Measurements from ENCODE around the gene MPRIP. TPM values are rescaled to one million over a fixed set of nuclear protein-coding genes. Genes with fewer than 3 reads are reported as not detected.

Gene MPRIP
- total and polyA plus RNA-seq, 2 of the 13 experiments (the other 11 are each of a cell fraction or from before 2014, with no cell fraction given) = 50.2 to 52.4 TPM

- peak; percentile 96 for TF ChIP-seq BHLHE40 (IDR thresholded peaks at IDR 0.05; ENCODE audit: low read length)
- TF ChIP-seq, protein P1, sequence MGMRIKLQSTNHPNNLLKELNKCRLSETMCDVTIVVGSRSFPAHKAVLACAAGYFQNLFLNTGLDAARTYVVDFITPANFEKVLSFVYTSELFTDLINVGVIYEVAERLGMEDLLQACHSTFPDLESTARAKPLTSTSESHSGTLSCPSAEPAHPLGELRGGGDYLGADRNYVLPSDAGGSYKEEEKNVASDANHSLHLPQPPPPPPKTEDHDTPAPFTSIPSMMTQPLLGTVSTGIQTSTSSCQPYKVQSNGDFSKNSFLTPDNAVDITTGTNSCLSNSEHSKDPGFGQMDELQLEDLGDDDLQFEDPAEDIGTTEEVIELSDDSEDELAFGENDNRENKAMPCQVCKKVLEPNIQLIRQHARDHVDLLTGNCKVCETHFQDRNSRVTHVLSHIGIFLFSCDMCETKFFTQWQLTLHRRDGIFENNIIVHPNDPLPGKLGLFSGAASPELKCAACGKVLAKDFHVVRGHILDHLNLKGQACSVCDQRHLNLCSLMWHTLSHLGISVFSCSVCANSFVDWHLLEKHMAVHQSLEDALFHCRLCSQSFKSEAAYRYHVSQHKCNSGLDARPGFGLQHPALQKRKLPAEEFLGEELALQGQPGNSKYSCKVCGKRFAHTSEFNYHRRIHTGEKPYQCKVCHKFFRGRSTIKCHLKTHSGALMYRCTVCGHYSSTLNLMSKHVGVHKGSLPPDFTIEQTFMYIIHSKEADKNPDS (CRISPR knock-in tag; IDR thresholded peaks at IDR 0.05) = 0 out of 2 replicates have a peak, but pooled peaks have one; percentile 67
- TF ChIP-seq ZKSCAN5 (CRISPR knock-in tag; IDR thresholded peaks at IDR 0.05) = no peak
- peak; percentile 51 for TF ChIP-seq TARDBP (CRISPR knock-in tag; IDR thresholded peaks at IDR 0.05)
- peak; percentile 76; the same call in 1 of the 2 replicates for TF ChIP-seq NONO (IDR thresholded peaks at IDR 0.05)
- peak; percentile 77 for TF ChIP-seq NONO (CRISPR knock-in tag; conservative IDR thresholded peaks at IDR 0.05)
- 0 out of 2 replicates have a peak, but pooled peaks have one; percentile 8 for TF ChIP-seq GTF2F1 (IDR thresholded peaks at IDR 0.05; ENCODE audit: low read length)
- TF ChIP-seq ZNF605 (CRISPR knock-in tag; IDR thresholded peaks at IDR 0.05) = peak; percentile 74
- TF ChIP-seq ZNF589 (CRISPR knock-in tag; conservative IDR thresholded peaks at IDR 0.05) = no peak
- TF ChIP-seq POLR2G (IDR thresholded peaks at IDR 0.05; ENCODE audit: low read depth, low read length) = peak; percentile 76
- peak; percentile 47; the same call in 1 of the 2 replicates for TF ChIP-seq FOXJ3 (CRISPR knock-in tag; IDR thresholded peaks at IDR 0.05; ENCODE audit: borderline replicate concordance)
- TF ChIP-seq TOPORS (CRISPR knock-in tag; IDR thresholded peaks at IDR 0.05) = 0 out of 2 replicates have a peak, but pooled peaks have one; percentile 70
- no peak for TF ChIP-seq ZNF496 (CRISPR knock-in tag; IDR thresholded peaks at IDR 0.05; ENCODE audit: insufficient replicate concordance)
- peak; percentile 78; the same call in 1 of the 2 replicates for TF ChIP-seq ZNF501 (CRISPR knock-in tag; IDR thresholded peaks at IDR 0.05)
- TF ChIP-seq EED (CRISPR knock-in tag; IDR thresholded peaks at IDR 0.05) = peak; percentile 64; the same call in 1 of the 2 replicates
- 0 out of 2 replicates have a peak, but pooled peaks have one; percentile 16 for TF ChIP-seq KMT2A (CRISPR knock-in tag; IDR thresholded peaks at IDR 0.05)
- TF ChIP-seq, protein P2, sequence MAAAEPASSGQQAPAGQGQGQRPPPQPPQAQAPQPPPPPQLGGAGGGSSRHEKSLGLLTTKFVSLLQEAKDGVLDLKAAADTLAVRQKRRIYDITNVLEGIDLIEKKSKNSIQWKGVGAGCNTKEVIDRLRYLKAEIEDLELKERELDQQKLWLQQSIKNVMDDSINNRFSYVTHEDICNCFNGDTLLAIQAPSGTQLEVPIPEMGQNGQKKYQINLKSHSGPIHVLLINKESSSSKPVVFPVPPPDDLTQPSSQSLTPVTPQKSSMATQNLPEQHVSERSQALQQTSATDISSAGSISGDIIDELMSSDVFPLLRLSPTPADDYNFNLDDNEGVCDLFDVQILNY (CRISPR knock-in tag; conservative IDR thresholded peaks at IDR 0.05) = 0 out of 2 replicates have a peak, but pooled peaks have one; percentile 46
- TF ChIP-seq ZNF670 (CRISPR knock-in tag; IDR thresholded peaks at IDR 0.05; ENCODE audit: borderline replicate concordance) = no peak
- TF ChIP-seq, protein P3, sequence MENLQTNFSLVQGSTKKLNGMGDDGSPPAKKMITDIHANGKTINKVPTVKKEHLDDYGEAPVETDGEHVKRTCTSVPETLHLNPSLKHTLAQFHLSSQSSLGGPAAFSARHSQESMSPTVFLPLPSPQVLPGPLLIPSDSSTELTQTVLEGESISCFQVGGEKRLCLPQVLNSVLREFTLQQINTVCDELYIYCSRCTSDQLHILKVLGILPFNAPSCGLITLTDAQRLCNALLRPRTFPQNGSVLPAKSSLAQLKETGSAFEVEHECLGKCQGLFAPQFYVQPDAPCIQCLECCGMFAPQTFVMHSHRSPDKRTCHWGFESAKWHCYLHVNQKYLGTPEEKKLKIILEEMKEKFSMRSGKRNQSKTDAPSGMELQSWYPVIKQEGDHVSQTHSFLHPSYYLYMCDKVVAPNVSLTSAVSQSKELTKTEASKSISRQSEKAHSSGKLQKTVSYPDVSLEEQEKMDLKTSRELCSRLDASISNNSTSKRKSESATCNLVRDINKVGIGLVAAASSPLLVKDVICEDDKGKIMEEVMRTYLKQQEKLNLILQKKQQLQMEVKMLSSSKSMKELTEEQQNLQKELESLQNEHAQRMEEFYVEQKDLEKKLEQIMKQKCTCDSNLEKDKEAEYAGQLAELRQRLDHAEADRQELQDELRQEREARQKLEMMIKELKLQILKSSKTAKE (CRISPR knock-in tag; IDR thresholded peaks at IDR 0.05; ENCODE audit: borderline replicate concordance) = no peak
- TF ChIP-seq ZNF891 (CRISPR knock-in tag; IDR thresholded peaks at IDR 0.05) = peak; percentile 64; the same call in 1 of the 2 replicates
- TF ChIP-seq LCORL (IDR thresholded peaks at IDR 0.05) = no peak
- 0 out of 2 replicates have a peak, but pooled peaks have one; percentile 25 for TF ChIP-seq LCORL (CRISPR knock-in tag; IDR thresholded peaks at IDR 0.05)
- TF ChIP-seq ZBTB7A (CRISPR knock-in tag; IDR thresholded peaks at IDR 0.05) = no peak
- TF ChIP-seq ZNF205 (CRISPR knock-in tag; IDR thresholded peaks at IDR 0.05) = 0 out of 2 replicates have a peak, but pooled peaks have one; percentile 17
- 0 out of 2 replicates have a peak, but pooled peaks have one; percentile 43 for TF ChIP-seq ZNF264 (CRISPR knock-in tag; IDR thresholded peaks at IDR 0.05)
- TF ChIP-seq ZNF383 (CRISPR knock-in tag; IDR thresholded peaks at IDR 0.05; ENCODE audit: borderline replicate concordance) = peak; percentile 88; the same call in 1 of the 2 replicates
Observed at GRCh38 chr17:17237026-17237799, 195.0 kb downstream of the MPRIP start, which contains the start of gene FLCN (continued).
